Activated CD8-positive, alpha-beta memory T cell treated with anti-CD3 and anti-CD28 coated beads, Interleukin-2, amount 50 U/mL, for 48 hours (primary cell): ENCODE data around the gene MICAL3.
"Not testable (repeated sequence)": the region's sequence is repeated elsewhere in the genome, so short reads cannot be mapped to it uniquely, and the experiment has no call there.

Source experiments
- DNase-seq: peaks from one replicate; pipeline ENCODE4 v3.0.0-alpha.2; 2020

MICAL3 gene

DNA sequence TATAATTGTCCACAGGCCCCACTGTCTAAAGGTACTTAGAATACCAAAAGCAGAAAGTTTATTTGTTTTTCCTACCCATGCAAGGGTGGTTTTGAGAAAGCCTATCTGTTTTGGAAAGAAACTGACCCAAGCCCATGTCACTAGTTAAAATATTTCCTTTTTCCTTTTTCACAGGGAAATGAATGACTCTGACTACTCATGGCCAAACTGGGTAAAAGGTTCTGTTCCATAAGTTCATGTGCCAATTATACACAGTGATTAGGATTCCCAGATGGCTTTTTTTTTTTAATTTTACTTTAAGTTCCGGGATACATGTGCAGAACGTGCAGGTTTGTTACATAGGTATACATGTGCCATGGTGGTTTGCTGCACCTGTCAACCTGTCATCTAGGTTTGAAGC lies 31.4 kb downstream of the MICAL3 start:
- DNase-seq = not testable (repeated sequence)

DNA sequence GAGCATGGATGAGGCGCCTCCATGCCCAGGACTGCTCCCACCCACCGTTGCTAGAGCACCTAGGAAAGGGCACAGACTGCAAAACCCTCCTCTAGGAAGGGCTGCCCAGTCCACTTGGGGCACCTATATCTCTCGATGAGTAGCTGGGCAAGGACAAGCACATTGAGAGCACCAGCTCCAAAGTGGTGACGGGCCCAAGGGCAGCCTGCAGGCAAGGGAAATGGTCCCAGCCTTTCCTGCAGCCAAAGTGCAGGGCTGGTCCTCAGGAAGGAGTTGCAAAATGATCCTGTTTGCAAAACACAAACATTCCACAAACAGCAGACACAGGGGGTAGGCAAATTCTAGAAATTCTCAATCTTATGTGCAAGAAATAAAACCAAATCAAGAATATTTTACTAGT lies 32.4 kb downstream of the MICAL3 start:
- not testable (repeated sequence) for DNase-seq

DNA sequence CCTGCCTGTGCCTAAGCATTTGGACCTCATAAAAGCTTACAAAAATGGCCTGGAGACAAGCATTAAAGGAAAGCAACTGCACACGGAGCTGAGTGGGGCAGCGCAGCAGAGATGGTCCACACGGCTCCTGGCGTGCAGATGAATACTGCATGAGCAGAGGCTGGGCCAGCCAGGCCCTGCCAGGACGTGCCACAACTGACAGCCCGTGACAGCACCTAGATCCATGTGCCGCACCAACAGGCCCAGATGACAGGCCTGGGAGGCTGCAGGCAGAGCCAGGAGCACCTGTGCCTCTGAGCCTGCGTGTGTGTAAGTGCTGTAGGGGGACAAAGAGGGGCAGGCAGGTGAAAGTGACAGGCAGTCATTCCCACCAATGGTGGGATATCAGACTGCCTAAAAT lies 33.4 kb downstream of the MICAL3 start:
- DNase-seq = no peak

DNA sequence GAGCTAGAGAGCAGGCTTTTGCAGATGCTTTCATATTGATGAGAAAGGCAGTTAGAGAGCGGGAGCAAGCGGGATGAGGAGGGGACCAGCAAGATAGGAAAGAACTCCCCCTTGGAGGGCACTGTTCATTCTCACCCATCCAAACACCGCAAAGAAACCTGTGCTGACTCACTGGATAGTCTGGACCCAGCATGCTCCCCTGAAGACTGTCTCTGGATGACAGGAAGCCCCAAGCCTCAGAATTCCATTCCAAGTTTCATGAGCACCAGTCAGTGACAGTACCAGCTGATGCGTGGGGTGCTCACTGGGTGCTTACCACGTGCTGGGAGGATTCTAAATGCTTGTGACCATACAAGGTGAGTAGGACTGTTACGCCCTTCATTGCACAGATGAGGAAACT lies 34.2 kb downstream of the MICAL3 start:
- DNase-seq = no peak

DNA sequence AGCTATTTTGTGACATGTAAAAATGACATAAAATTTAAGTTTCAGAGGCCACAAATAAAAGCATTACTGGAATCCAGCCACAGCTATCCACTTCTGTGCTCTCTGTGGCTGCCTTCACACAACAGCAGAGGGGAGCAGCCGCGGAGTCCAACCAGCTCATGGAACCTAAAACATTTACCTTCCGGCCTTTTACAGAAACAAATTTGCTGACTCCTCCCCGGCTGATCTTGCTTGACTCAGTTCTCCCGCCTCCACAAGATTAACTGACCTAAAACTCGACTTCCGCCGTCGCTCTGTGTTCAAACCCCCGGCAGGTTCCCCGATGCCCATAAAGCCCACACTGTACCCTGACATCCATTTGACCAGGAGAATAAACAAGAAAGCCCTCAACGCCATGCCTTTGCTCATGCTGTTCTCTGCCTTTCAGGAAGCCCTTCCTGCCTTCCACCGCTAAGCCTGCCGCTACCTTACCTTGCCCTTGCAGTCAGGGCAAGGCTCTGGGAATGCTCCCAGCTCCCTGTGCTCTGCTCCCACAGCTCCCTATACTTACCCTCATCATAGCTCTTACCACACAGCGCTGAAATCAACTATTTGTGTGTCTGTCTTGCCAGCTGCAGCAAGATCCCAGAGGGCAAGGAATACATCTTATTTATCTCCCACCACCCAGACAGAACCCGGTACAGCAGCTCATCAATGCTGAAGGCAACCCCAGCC lies 35.4 kb downstream of the MICAL3 start:
- no peak for DNase-seq

DNA sequence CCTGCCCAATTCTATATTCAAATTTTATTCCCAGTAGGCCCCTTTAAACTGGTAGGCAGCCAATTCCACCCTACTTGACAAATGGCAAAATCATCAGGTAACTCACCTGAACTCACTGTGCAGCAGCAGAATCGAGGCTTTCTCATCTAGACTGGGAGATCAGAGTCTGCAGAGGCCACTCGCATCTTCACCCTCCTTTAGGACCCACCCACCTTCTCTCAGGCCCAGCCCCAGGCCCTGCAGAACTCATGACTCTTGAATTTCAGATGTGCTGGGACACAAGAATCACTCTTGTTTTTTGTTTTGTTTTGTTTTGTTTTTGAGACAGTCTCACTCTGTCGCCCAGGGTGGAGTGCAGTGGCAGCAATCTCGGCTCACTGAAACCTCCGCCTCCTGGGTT lies 38.8 kb downstream of the MICAL3 start:
- DNase-seq = no peak

DNA sequence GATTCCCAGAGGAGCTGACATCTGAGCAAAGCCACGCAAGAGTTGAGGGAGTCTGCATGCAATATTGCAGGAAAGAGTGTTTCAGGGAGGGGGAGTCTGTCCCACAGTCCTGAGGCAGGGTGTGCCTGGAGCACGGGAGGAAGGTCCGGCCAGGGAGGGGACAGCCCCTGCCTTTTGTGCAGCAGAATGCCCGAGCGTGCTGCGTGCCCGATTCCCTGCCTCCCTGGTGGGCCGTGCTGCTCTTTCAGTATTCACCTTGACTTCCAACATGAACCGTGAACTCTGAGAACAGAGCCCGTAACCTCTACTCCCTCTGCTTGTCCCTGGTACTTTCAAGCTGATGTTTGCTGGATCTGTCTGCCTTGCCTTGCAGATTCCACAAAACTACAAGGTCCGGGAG lies 39.3 kb downstream of the MICAL3 start:
- not testable (repeated sequence) for DNase-seq

DNA sequence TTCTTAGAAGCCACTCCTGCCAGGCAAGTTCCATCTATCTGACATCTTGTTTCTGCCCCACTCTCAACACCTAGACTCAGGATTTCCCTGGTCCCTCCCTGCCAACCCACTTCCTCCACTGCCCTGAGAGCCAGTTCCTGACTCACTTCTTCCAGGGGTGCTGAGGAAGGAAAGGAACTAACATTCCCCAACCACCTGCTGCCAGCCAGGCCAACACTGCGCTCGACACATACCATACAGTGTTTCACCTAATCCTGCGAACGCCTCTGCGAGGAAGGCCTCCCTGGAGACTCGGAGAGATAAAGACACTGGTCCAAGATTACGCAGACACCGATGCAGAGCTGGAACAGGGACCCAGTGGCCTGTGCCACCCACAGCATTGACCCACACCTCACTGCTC lies 40.2 kb downstream of the MICAL3 start:
- no peak for DNase-seq

DNA sequence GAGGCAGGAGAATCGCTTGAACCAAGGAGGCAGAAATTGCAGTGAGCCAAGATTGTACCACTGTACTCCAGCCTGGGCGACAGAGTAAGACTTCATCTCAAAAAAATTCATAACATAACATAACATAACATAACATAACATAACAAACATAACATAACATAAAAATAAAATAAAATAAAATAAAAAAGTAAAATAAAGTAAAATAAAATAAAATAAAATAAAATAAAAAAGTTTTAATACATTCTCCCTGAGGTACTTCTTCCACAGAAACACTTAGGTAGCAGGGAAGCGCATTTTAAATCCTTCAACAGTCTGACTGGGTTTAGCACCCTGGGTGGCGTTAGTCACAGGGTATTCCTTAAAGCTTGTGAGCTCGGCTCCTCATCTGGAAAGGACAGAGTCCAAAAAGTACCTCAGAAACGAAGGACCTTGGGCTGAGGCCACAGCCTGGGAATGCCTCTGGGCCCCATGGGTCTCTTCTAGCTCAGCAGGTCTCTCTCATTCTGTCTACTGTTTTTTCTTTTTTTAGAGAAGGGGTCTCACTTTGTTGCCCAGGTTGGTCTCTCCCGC lies 41.7 kb downstream of the MICAL3 start:
- DNase-seq = no peak

DNA sequence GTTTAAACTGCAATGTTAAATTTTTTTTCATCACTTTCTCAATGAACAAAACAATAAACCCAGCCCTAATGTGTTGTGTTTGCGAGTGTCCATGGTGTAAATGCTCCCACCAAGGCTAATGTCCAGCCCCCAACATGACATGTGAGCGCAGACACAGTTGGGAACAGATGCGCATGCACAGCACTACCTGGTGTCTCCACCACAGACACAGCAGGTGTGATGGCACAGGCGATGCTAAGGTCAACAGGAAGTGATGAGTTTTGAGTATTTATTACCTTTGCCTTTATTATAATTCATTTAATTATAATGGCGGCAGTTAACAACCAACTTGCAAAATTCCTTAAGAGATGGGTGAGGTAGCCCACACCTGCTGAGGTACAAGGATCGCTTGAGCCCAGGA lies 42.9 kb downstream of the MICAL3 start:
- DNase-seq = no peak

DNA sequence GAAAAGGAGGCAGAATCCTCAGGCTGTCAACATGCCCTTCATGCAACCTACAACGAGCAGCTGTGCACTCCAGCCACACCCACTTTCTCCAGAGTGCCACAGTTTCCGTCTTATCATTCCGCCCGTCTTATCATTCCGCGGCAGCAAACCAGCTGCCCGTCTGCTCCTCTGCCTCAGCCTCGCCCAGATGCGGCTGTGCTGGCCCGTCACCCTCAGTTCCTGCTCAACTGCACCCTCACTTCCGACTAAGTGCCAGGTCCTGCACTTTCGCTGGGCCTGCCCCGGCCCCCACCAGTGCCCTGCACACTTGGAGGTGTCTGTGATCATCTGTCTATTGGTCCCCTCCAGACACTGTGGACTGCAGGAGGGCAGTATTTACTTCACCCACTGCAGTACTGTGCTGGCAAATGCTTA lies 43.7 kb downstream of the MICAL3 start:
- DNase-seq = peak; percentile 67

DNA sequence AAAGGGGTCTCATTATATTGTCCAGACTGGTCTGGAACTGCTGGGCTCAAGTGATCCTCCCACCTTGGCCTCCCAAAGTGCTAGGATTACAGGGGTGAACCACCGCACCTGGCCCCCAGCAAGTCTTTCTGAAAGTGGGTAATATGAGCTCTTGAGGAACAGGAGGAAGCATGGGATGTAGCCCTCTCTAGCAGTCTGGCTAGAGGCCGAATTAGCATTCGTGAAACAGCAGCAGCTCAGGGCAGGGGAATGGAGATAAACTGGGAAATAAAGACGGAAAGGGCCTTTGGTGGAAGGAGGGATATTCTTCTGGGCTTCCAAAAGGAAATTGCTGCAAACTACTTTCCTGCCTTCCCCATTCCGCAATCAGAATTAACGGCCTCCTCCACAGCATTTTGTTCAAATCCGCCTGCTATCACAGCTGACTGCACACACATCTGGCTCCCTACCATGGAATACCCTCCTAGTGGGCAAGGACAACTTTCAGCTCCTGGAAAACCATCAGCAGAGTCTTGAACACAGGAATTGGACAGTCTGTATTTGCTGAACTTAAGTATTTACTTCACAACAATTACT lies 44.3 kb downstream of the MICAL3 start:
- DNase-seq = no peak

DNA sequence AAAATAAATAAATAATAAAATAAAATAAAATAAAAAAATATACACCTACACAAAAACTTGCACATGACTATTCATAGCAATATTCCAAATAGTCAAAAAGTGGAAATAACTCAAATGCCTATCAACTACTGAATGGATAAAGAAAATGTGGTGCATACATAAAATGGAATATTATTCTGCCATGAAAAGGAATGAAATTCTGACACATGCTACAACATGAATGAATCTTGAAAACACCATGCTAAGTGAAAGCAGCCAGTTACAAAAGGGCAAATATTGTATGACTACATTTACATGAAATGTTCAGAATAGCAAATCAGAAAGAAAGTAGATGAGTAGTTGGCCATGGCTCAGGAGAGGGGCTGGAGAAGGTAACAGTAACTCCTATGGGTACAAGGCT lies 46.3 kb downstream of the MICAL3 start:
- DNase-seq = no peak

DNA sequence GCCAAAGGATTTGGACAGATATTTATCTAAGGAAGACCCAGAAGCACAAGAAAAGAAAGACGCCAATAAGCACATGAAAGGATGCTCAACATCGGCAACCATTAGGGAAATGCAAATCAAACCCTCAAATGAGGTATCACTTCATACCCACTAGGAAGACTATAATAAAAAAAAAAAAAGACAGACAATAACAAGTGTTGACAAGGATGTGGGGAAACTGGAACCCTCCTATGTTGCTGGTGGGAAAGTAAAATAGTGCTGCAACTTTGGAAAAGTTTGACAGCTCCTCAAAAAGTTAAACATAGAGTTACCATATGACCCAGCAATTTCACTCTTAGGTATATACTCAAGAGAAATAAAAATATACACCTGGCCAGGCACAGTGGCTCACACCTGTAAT lies 47.0 kb downstream of the MICAL3 start:
- no peak for DNase-seq

DNA sequence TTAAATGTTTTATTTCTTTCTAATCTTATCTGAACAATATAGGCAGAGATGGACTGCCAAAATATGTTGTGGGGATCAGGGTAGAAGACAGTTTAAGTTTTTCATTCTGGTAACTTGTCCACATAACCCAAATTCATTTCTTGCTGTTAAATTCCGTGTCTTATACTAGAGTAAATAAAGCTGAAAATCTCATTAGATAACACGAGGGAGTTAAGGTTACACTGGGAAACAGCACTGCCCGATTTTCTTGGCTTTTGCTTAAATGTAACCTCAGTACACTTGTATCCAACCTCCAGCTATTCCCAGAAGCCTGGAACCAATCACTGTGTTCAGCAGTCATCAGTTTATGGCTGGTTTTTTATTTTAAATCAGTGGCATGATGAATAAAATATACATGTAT lies 48.2 kb downstream of the MICAL3 start:
- DNase-seq = no peak

DNA sequence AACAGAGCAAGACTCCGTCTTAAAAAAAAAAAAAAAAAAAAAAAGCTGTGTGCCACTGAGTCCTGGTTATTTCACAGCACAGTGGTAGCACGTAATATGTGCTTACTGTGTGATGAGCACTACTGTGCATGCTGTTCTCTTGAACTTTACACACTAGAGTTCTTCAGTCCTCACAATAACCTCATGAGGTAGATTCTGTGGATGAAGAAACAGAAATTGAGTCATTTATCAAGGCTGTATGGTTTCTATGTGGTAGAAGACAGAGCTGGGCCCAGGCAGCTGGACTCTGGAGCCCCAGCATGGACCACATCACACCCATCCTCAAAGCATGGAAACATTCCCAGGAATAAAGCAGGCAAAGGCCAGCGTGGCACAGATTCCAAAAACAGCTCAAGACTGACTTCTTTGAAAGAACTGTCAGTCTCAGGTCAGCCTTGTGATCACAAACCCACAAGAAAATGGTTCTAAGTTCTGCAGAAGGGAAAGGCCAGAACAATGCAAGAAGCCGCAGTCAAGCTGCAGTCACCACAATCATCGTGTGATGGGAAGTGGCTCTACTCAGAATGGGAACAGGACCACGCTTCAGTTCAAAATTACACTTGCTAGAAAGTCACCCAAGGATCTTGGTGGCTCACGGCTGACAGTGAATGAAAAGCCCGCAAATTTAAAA lies 49.5 kb downstream of the MICAL3 start:
- peak; percentile 72 for DNase-seq

DNA sequence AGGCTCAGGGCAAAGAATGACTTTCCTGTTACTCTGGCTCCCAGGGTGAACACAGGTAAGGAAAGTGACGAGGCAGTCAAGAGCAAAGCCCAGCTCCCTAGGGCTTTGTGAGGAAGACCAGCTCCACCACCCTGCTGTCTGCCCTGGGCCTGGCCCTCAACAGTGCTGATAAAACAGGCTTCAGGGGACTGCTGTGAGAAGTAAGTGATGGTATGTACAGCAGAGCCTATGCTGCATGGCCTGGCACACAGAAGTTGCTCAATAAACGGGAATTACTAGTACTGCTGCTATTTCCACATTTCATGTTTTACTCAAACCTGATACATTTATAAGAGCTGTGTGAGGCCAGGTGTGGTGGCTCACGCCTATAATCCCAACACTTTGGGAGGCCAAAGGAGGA lies 50.3 kb downstream of the MICAL3 start:
- DNase-seq = no peak

DNA sequence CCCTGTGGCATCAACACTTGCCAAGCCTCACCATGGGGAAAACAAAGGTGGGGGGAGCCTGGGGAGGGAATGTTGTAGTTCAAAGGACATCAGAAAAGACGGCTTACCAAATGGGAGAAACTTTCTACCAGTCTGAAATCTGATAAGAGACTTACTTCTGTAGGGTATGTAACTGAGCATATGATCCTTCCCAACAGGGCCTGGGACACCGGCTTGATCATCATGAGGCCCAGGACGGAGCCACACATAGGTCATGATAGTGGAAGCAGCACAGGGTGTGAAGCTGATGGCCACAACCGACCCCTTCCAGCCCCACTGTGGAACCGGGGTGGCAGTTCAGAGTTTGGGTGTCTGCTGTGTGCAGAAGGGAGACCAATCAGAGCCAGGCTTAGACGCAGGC lies 51.1 kb downstream of the MICAL3 start:
- DNase-seq = no peak

DNA sequence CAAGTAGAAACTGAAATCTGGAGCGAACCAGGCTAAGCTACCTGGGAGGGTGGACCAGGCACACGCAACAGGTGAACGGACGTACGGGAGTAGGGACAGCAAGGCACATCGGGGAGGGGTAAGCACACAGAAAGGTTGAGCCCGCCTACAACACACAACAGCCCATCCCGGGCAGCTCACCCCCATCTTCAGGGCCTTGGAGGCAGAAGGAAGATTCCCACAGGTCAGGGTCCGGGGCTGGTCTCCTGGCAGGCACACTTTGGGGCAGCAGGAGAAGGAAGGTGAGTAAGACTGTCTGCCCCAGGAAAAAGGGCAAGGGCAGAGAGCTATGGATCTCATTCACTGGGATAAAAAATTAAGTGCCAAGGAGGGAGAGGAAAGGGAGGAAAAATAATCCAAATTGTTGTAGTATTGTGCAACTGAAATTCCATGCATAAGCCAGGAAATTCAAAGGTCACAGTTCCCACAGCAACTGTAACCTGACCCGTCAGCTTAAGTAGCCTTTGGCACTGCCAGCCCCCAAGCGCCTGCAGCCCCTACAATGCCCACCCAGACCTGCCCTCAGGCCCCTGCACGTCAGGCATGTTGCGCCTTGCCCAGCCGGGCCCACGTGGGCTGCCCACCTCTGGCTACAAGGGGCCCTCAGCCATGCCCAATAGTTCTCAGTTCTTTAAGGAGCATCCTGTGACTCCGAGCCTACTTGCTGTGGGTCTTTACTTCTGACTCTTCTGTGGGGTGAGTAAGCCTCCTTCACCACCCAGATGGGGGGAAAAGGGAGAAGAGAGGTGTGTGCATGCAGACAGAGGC lies 51.8 kb downstream of the MICAL3 start:
- no peak for DNase-seq

DNA sequence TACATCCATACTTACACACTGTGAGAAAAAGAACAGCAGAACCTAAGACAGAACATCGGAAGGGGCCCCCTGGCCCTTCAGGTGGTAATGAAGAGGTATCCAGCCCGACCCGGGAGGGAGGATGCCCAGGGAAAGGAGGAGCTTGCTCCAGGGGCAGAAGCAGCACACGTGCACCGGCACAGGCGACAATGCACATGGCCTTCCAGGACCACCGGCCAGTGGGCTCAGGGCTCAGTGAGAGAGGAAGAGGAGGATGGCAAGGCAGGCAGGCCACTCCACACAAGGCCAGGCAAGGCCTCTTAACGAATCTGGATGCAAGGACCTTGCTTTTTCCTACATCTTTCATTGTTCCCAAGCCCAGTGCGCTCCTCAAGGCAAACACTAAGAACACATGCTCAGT lies 52.6 kb downstream of the MICAL3 start:
- DNase-seq = no peak

DNA sequence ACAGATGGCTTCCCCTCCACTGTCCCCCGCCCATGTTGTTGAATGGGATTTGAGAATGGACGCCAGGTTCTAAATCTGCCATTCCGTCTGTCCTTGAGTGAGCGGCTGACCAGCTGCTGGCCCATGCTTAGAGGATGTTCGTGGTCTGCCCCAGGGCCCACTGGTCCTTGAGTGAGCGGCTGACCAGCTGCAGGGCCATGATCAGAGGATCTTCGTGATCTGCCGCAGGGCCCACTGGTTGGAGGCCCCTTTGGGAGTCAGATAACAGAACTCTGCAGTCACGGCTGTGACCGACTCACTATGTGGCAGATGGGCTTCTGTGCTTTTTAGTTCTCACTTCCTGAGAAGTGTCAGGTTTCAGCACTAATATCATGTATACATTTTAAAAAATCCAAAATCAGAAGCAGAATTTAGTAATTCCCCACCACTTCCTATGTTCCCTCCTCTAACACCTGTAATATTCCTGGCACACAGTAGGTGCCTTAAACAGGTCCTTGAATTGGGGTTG lies 54.1 kb downstream of the MICAL3 start:
- no peak for DNase-seq

DNA sequence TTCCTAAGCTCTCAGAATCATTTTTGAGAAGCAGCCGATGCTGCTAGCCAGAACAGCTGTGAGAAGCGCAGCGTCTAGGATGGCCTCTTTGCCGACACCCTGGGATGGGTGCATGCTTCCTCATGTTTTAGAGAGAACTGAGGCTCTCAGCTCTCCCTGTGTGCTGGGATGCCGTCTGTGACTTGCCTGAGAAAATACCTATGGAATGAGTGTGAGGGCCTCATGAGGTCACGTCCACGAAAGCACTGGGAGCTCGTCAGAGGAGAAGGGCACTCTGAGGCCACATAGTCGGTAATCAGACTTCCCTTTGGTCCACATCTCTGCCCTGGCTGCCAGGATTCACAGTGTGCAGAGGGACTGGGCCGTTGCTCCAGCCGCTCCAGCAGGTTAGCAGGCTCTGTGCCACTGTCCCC lies 54.7 kb downstream of the MICAL3 start:
- no peak for DNase-seq

DNA sequence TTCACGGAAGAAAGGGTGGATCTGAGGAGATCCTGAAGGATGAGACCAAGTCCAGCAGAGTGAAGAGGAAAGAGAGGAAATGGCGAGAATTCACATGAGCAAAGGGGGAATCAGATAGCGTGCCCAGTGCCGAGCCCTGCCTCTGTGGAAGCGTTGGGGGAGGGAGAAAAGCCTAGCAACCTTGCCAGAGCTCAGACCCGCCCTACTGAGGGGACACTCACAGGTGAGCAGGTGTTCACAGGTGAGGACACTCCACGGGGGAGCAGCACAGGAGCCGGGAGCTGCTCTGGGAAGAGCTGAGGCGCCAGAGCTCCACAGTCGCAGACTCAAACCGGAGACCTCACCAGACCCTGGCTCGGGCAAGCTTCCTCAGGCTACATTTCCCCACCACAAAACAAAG lies 56.2 kb downstream of the MICAL3 start:
- no peak for DNase-seq
